BJ (cell line): ENCODE results near the gene GOLGA6L6. TPM values are rescaled to one million over a fixed set of nuclear protein-coding genes. Genes with fewer than 3 reads are reported as not detected.
"Not testable (repeated sequence)": the region's sequence is repeated elsewhere in the genome, so short reads cannot be mapped to it uniquely, and the experiment has no call there.

Experiments
- CTCF ChIA-PET: fragments of 350-600 bp; formaldehyde crosslinking; extraction: SDS; loops from one replicate; lab custom pipeline; 2021; ENCODE audit warnings: antibody characterized with exemption, inconsistent platforms; lab: Yijun Ruan, JAX
- POLR2A ChIA-PET: fragments of 300-600 bp; sonication (Branson Sonifier 250); formaldehyde crosslinking; extraction: SDS; loops from one replicate; lab custom pipeline; 2021; ENCODE audit warnings: antibody characterized with exemption; lab: Charles Lee
- DNase-seq: peaks from one replicate; pipeline ENCODE4 v3.0.0-alpha.2; 2011; ENCODE audit warnings: low read depth
- H3K27me3 ChIP-seq: 2 replicates; pipeline ENCODE4 v1.6.0; 2011; ENCODE audit warnings: low read length; ENCODE audit not compliant: control insufficient read depth, insufficient read depth
- H3K36me3 ChIP-seq: 2 replicates; pipeline ENCODE4 v1.5.1; 2011; ENCODE audit warnings: low read length; ENCODE audit not compliant: control insufficient read depth, insufficient read depth
- H3K4me3 ChIP-seq: 2 replicates; pipeline ENCODE4 v1.5.1; 2011; ENCODE audit warnings: low read depth, mild to moderate bottlenecking, control low read depth, low read length
- polyA minus RNA-seq: library from RNA; depleted of rRNA, polyadenylated mRNA; stranded (reverse); fragments of >200 nt; gene quantifications from 2 replicates; pipeline ENCODE4 v1.2.3, GENCODE V29; 2011; rRNA and poly(A)+ RNA removed
- polyA plus RNA-seq: library from polyadenylated mRNA; depleted of rRNA; stranded (reverse); fragments of >200 nt; gene quantifications from 2 replicates; pipeline ENCODE4 v1.2.3, GENCODE V29; 2011; rRNA removed

The GOLGA6L6 gene
- polyA plus RNA-seq (not detected in 2 replicates), polyA minus RNA-seq (not detected in 2 replicates)

- DNase-seq, H3K36me3 ChIP-seq, H3K27me3 ChIP-seq, POLR2A ChIA-PET, CTCF ChIA-PET, H3K4me3 ChIP-seq: not testable (repeated sequence)
Measured at GRCh38 chr15:20541700-20542099, at the start of gene GOLGA6L6. Gene GOLGA6L6 (minus strand): TSS chr15:20541800. CDS start chr15:20541709, 91 bp downstream.

GRCh38 chr15:20590069-20590468 is 48.5 kb upstream of the GOLGA6L6 start:
- CTCF ChIA-PET, H3K4me3 ChIP-seq, POLR2A ChIA-PET, DNase-seq, H3K27me3 ChIP-seq, H3K36me3 ChIP-seq: not testable (repeated sequence)

- DNase-seq, H3K4me3 ChIP-seq, CTCF ChIA-PET, H3K27me3 ChIP-seq, POLR2A ChIA-PET, H3K36me3 ChIP-seq: not testable (repeated sequence)
Measured at GRCh38 chr15:20586821-20587220, 45.2 kb upstream of the GOLGA6L6 start.

GRCh38 chr15:20582726-20583115 is 41.1 kb upstream of the GOLGA6L6 start:
- POLR2A ChIA-PET, H3K4me3 ChIP-seq, H3K36me3 ChIP-seq, DNase-seq, CTCF ChIA-PET, H3K27me3 ChIP-seq: not testable (repeated sequence)

GRCh38 chr15:20582109-20582725 is 40.6 kb upstream of the GOLGA6L6 start:
- H3K36me3 ChIP-seq, H3K4me3 ChIP-seq, POLR2A ChIA-PET, H3K27me3 ChIP-seq, DNase-seq, CTCF ChIA-PET: not testable (repeated sequence)

DNA sequence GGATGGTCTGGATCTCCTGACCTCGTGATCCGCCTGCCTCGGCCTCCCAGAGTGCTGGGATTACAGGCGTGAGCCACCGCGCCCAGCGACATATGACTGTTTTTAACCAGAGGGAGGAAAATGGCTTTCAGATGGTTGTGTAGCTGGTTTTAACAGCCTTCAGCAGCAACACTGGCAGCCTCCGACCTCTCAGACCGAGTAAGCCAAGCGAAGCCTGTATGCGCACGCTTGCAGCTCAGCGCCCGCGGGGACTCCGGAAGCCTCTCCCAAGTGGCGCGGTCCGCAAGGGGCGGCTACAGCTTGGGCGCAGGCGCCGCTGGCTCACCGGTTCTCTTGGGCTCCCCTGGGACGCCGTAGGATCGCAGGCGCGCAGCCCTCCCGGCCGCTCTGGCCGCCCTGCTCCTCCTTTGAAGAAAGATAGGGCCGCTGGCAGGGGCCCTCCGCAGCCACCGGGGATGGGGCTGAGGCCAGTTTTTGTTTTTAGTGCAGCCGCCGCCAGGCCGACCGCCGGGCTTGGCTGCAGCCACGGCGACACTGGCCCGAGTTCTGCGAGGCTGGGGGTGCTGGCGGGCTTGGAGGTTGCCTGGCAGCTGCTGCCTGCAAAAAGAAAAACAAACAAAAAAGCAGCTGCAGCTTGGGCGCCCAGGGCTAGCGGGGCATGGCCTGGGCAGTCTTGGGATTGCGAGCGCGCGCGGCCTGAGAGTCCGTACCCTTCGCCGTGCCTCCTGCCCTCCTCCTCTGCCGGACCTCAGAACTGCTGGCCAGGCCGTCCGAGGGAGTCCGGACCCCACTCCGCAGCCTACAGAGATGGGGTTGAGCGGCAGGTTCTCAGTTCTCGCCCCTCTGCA is 39.9 kb upstream of the GOLGA6L6 start:
- POLR2A ChIA-PET, H3K36me3 ChIP-seq, DNase-seq, CTCF ChIA-PET, H3K4me3 ChIP-seq, H3K27me3 ChIP-seq: not testable (repeated sequence)

DNA sequence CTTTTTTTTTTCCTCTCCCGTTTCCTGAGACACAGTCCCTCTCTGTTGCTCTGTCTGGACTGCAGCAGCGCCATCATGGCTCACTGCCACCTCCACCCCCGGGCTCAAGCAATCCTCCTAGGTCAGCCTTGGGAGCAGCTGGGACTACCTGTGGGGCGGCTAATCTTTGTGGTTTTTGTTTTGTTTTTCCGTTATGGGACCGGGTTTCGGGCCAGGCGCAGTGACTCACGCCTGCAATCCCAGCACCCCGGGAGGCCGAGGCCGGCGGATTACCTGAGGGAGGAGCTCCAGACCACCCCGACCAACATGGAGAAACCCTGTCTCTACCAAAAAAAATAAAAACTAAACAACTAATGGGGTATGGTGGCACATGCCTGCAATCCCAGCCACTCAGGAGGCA is 38.1 kb upstream of the GOLGA6L6 start:
- CTCF ChIA-PET, H3K36me3 ChIP-seq, DNase-seq, POLR2A ChIA-PET, H3K4me3 ChIP-seq, H3K27me3 ChIP-seq: not testable (repeated sequence)

- H3K4me3 ChIP-seq, CTCF ChIA-PET, H3K27me3 ChIP-seq, DNase-seq, POLR2A ChIA-PET, H3K36me3 ChIP-seq: not testable (repeated sequence)
Measured at GRCh38 chr15:20551289-20551688, 9.7 kb upstream of the GOLGA6L6 start.

GRCh38 chr15:20505926-20506658 is 35.5 kb downstream of the GOLGA6L6 start:
- CTCF ChIA-PET, H3K27me3 ChIP-seq, DNase-seq, H3K36me3 ChIP-seq, POLR2A ChIA-PET, H3K4me3 ChIP-seq: not testable (repeated sequence)

- POLR2A ChIA-PET, H3K27me3 ChIP-seq, H3K36me3 ChIP-seq, H3K4me3 ChIP-seq, DNase-seq, CTCF ChIA-PET: not testable (repeated sequence)
Measured at GRCh38 chr15:20502839-20503238, 38.8 kb downstream of the GOLGA6L6 start.

DNA sequence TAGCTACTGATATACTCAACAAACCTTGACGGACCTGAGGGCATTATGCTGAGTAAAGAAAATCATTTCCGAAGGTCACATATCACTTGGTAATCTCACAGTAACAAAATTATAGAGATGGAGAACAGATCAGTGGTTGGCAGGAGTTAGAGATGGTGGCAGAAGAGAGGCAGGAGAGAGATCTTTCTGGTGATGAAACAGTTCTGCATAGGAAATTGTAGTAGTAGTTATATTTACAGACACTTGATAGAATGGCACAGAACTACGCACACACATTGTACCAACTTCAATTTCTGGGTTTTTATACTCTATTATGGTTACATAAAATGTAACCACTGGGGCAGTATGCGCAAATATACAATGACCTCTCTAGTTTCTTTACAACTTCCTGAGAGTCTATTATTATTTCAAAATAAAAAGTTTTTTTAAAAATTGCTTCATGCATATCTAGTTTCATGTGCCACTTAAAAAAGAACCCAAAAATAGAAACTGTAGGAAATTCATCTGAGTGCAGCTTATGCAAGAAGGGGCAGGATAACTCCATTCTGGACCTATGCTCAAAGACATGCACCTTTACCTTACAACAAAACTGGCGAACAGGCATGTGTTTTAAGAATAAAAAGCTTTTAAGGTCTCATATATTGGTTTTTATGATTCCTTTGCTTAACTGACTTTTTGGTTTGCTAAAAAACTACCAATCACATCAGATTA is 39.9 kb downstream of the GOLGA6L6 start:
- CTCF ChIA-PET, result not testable (repeated sequence)

GRCh38 chr15:20497781-20498180 is 43.8 kb downstream of the GOLGA6L6 start:
- H3K27me3 ChIP-seq, DNase-seq, POLR2A ChIA-PET, H3K36me3 ChIP-seq, CTCF ChIA-PET, H3K4me3 ChIP-seq: not testable (repeated sequence)

More for the DNA sequence above, 39.9 kb downstream of the GOLGA6L6 start:
- POLR2A ChIA-PET, H3K36me3 ChIP-seq, DNase-seq, H3K27me3 ChIP-seq, H3K4me3 ChIP-seq: not testable (repeated sequence)
